HG03354 (cell line): ENCODE data around the gene ADGRA1.
"Not testable (repeated sequence)": the region's sequence is repeated elsewhere in the genome, so short reads cannot be mapped to it uniquely, and the experiment has no call there.

Source experiments
- ATAC-seq: cut with Tn5 transposase; IDR thresholded peaks from one replicate; pipeline ENCODE4 v1.9.1; 2021; ENCODE audit warnings: mild to moderate bottlenecking; ENCODE audit not compliant: unreplicated experiment, poor library complexity, severe bottlenecking

ADGRA1 gene

GRCh38 chr10:133169173-133169947 is 81.6 kb downstream of the ADGRA1 start:
- ATAC-seq: no peak

GRCh38 chr10:133170092-133170491 is 82.4 kb downstream of the ADGRA1 start:
- ATAC-seq: no peak

GRCh38 chr10:133173860-133174640 is 86.3 kb downstream of the ADGRA1 start:
- ATAC-seq: no peak

- no peak for ATAC-seq
These were observed 87.1 kb downstream of the ADGRA1 start for GRCh38 chr10:133174689-133175263.

- ATAC-seq: not testable (repeated sequence)
These were observed 87.9 kb downstream of the ADGRA1 start for GRCh38 chr10:133175624-133176023.

GRCh38 chr10:133176546-133176945 is 88.8 kb downstream of the ADGRA1 start:
- ATAC-seq: no peak

GRCh38 chr10:133177380-133178157 is 89.8 kb downstream of the ADGRA1 start:
- ATAC-seq: no peak

- no peak for ATAC-seq
These were observed 90.8 kb downstream of the ADGRA1 start for GRCh38 chr10:133178357-133179127.

GRCh38 chr10:133179128-133179520 is 91.4 kb downstream of the ADGRA1 start:
- no peak for ATAC-seq

GRCh38 chr10:133179651-133180050 is 91.9 kb downstream of the ADGRA1 start:
- ATAC-seq: no peak

- no peak for ATAC-seq
These were observed 92.7 kb downstream of the ADGRA1 start for GRCh38 chr10:133180192-133180964.

GRCh38 chr10:133180965-133181639 is 93.4 kb downstream of the ADGRA1 start:
- ATAC-seq: no peak
